ENCODE data around the gene GBP7.

The GBP7 gene

DNA sequence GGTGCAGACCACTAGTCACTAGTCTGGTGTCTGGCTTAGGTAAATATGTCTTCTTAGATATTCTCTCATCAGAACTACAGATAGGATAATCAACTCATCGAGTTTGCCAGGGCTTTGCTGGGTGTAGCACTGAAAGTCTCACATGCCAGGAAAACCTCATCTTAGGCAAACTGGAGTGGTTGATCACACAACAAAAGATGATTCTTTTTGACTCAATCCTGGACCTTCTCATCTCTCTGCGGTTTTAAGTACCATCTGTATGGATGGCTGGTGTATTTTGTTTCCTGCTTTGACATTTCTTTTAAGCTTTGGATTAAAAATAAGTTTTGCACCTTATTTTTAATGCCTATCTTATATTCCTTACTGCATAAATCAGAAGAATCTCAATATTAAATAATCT lies 61.1 kb downstream of the GBP7 start:
- Mint-ChIP-seq H3K36me3 (ENCODE audit: low read depth) (peaks cover 52% of the 10 kb centered on the region), H3K4me3 (no peak overlapping the region), H3K27ac (no peak overlapping the region), H3K9me3 (no peaks in the 10 kb centered on the region), H3K27me3 (no peaks in the 10 kb centered on the region), H3K4me1 (ENCODE audit: low read depth) (no peaks in the 10 kb centered on the region)
- intact Hi-C loops (cut with micrococcal nuclease): no loop called here

DNA sequence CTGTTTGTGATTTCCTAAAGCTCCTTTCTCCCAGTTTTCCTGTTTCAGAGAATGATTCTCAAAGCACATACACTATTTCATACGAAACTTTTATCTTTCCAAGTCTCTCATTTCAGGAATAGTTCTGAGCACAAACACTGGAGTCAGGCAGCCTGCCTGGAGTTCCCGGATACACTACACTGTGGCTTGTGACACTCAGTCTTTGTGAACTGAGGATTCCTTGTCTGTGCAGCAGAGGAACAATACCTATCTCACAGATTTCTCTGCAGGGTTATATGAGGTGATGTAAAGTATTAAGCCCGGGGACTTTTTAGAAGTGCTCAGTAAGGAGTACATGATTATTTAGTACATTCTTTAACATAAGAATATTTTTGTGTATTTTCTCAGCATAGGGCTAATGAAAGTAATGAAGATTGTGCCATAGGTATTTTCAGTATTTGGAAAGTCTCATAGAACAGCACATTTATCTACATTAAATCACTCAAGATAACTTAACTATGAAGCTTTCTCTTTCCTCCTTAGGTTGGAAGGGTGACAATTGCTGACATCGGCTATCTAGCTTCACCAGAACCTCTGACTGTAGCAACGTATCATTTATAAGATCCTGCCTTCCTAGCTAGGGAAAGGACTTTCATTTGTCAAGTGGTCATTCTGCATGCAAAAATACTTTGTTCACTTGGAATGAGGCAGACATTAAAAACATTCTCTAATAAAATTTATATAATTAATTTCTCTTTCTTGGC lies 62.8 kb downstream of the GBP7 start:
- Mint-ChIP-seq H3K27ac (no peak overlapping the region), H3K4me1 (ENCODE audit: low read depth) (no peaks in the 10 kb centered on the region), H3K9me3 (no peaks in the 10 kb centered on the region), H3K36me3 (ENCODE audit: low read depth) (peaks cover 68% of the 10 kb centered on the region), H3K27me3 (no peaks in the 10 kb centered on the region), H3K4me3 (no peak overlapping the region)
- intact Hi-C loops (cut with micrococcal nuclease): no loop called here

DNA sequence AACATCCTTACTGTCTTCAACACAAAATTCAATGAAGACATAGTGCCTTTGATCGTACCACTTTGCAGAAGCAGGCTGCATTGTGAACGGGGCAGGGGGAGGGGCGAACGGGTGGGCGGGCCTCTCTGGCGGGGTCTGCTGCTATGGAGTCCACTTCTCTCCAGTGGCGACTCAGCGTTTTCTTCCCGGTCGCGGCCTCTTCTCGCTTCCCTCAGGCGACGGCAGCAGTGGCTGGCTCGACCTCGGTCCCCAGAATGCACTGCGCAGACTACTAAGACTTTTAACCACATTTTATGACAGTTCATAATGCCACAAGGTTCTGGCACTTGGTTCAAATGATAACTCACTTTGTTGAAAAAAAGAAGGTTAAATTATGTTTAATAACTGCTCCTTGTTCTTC lies 71.1 kb downstream of the GBP7 start:
- H3K27me3 Mint-ChIP-seq: peaks cover 2% of the 10 kb centered on the region
- H3K27ac Mint-ChIP-seq: no peak overlapping the region
- H3K36me3 Mint-ChIP-seq (ENCODE audit: low read depth): peaks cover 55% of the 10 kb centered on the region
- intact Hi-C loops (cut with micrococcal nuclease): no loop called here
- no peaks in the 10 kb centered on the region for H3K9me3 Mint-ChIP-seq
- H3K4me1 Mint-ChIP-seq (ENCODE audit: low read depth): no peaks in the 10 kb centered on the region
- no peak overlapping the region for H3K4me3 Mint-ChIP-seq

DNA sequence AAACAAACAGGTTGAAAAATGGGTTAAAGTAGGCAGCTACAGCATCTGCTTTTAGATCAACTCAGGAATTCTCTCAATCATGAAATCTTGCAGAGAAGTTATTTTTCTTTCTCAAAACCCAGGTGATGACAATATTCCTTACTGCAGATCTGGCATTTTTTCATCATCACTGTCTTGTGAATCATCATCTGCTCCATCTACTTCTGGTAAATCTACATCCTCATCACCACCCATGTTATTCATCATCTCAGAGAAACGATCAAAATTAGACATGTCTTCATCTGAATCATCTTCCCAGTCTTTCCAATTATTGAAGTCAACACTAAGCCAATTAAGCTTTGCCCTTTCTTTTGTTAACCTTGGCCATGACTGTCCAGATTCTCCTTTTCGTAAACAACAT lies 71.7 kb downstream of the GBP7 start:
- peaks cover 3% of the 10 kb centered on the region for H3K4me1 Mint-ChIP-seq (ENCODE audit: low read depth)
- H3K27me3 Mint-ChIP-seq: peaks cover 2% of the 10 kb centered on the region
- H3K27ac Mint-ChIP-seq: no peak overlapping the region
- H3K9me3 Mint-ChIP-seq: no peaks in the 10 kb centered on the region
- no peak overlapping the region for H3K4me3 Mint-ChIP-seq
- H3K36me3 Mint-ChIP-seq (ENCODE audit: low read depth): peaks cover 50% of the 10 kb centered on the region
- intact Hi-C loops (cut with micrococcal nuclease): no loop called here

DNA sequence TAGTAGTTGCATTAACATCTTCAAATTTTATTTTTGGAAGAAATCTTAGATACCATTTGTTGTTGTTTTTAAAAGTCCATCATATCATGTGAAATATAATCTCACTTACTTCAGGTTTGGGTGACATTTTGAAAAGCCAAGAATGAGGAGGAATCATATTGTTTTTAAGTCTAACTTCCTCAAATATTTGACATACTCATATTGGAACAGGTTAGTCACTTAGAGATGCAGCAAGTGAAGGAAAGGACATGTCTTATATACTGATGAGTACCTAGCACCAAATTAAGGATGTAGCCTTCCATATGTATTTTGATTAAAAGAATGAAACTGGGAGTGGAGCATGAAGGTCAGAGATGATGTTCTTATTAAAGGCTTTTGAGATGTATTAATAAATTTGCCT lies 73.8 kb downstream of the GBP7 start:
- H3K9me3 Mint-ChIP-seq: peaks cover 12% of the 10 kb centered on the region
- H3K4me1 Mint-ChIP-seq (ENCODE audit: low read depth): peaks cover 6% of the 10 kb centered on the region
- peaks cover 28% of the 10 kb centered on the region for H3K36me3 Mint-ChIP-seq (ENCODE audit: low read depth)
- H3K27ac Mint-ChIP-seq: no peak overlapping the region
- H3K4me3 Mint-ChIP-seq: no peak overlapping the region
- intact Hi-C loops (cut with micrococcal nuclease): no loop called here
- H3K27me3 Mint-ChIP-seq: peaks cover 2% of the 10 kb centered on the region

DNA sequence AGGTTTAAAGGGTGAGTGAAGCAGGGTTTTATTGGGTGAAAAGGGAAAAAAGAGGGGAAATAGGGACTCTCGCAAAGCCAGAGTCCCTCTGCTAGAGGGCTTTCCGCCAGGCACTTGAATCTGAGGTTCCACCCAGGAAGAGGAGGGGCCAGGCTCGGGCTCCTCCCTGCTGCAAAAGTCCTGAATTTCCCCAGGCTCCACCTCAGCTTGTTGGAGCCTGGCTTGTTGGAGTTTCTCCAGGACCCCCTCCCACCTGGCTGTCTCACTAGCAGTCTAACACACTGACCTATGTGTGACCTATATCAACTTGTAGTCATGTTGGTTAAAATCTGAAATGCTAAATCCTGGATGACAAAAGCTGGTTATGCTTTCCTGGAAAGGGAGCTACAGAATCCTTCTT lies 75.4 kb downstream of the GBP7 start:
- H3K9me3 Mint-ChIP-seq: peaks cover 23% of the 10 kb centered on the region
- H3K27ac Mint-ChIP-seq: no peak overlapping the region

DNA sequence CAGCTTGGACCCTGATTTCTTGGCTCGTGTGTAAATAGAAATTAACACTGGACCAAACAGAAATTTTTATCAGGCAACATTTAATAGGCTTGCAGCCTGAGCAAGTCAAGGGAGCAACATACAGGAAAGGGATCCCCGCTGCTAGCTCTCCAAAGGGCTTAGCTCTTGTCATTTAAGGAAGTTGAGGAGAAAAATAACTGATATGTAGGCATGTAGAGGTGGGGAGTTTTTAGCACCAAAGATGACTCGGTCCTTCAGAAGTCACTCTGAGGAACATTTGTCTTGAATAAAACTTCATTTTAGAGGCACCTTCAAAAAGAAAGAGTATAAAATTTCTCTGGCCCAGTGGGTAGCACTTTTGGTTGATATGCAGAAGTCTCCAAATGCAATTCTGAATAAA lies 76.9 kb downstream of the GBP7 start:
- intact Hi-C loops (cut with micrococcal nuclease): no loop called here
- peaks cover 23% of the 10 kb centered on the region for H3K9me3 Mint-ChIP-seq
- no peak overlapping the region for H3K4me3 Mint-ChIP-seq

More for the DNA sequence above, 75.4 kb downstream of the GBP7 start:
- peaks cover 12% of the 10 kb centered on the region for H3K36me3 Mint-ChIP-seq (ENCODE audit: low read depth)
- intact Hi-C loops (cut with micrococcal nuclease): no loop called here
- peaks cover 6% of the 10 kb centered on the region for H3K4me1 Mint-ChIP-seq (ENCODE audit: low read depth)
- H3K4me3 Mint-ChIP-seq: no peak overlapping the region
- peaks cover 2% of the 10 kb centered on the region for H3K27me3 Mint-ChIP-seq

DNA sequence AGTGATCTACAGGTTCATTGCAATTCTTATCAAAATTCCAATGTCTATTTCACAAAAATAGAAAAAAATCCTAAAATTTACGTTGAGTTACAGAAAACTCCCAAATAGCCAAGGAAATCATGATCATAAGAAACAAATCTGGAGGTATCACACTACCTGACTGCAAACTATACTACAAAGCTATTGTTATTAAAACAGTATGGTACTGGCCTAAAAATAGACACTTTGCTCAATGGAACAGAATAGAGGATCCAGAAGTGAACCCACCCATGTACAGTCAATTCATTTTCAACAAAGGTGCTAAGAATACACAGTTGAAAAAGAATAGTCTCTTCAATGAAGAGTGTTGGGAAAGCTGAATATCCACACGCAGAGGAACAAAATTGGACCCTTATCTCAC lies 80.1 kb downstream of the GBP7 start:
- peaks cover 2% of the 10 kb centered on the region for H3K27me3 Mint-ChIP-seq
- no peak overlapping the region for H3K4me3 Mint-ChIP-seq
- intact Hi-C loops (cut with micrococcal nuclease): no loop called here
- H3K27ac Mint-ChIP-seq: no peak overlapping the region
- peaks cover 23% of the 10 kb centered on the region for H3K9me3 Mint-ChIP-seq
- H3K36me3 Mint-ChIP-seq (ENCODE audit: low read depth): no peaks in the 10 kb centered on the region
- peaks cover 6% of the 10 kb centered on the region for H3K4me1 Mint-ChIP-seq (ENCODE audit: low read depth)

More for the DNA sequence above, 76.9 kb downstream of the GBP7 start:
- no peaks in the 10 kb centered on the region for H3K36me3 Mint-ChIP-seq (ENCODE audit: low read depth)
- H3K27me3 Mint-ChIP-seq: peaks cover 2% of the 10 kb centered on the region
- H3K4me1 Mint-ChIP-seq (ENCODE audit: low read depth): peaks cover 6% of the 10 kb centered on the region
- H3K27ac Mint-ChIP-seq: no peak overlapping the region

DNA sequence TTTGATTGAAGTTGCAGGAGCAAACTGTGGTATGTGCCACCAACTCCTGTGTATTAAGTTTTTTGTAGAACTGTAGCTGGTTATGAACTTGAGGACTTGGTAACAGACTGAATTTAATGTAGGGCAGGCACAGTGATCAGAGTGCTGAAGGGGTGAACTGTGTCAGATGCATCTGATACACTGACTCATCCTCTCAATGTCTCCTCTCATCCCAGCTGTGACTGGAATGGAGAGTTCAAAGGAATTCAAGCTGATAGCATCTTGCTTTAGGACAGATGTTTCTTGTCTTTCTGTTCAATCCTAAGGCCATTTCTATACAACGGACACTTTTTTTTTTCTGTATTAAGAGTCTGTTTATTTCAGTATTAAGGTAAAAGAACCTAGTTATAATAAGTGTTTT lies 85.8 kb downstream of the GBP7 start:
- Mint-ChIP-seq H3K27ac (no peak overlapping the region), H3K27me3 (no peaks in the 10 kb centered on the region), H3K4me1 (ENCODE audit: low read depth) (peaks cover 5% of the 10 kb centered on the region), H3K4me3 (no peak overlapping the region), H3K9me3 (no peaks in the 10 kb centered on the region), H3K36me3 (ENCODE audit: low read depth) (no peaks in the 10 kb centered on the region)
- intact Hi-C loops (cut with micrococcal nuclease): loop anchor here (5.0 kb wide), 1 partner anchor 93 kb away; no protein-coding TSS in a partner anchor

DNA sequence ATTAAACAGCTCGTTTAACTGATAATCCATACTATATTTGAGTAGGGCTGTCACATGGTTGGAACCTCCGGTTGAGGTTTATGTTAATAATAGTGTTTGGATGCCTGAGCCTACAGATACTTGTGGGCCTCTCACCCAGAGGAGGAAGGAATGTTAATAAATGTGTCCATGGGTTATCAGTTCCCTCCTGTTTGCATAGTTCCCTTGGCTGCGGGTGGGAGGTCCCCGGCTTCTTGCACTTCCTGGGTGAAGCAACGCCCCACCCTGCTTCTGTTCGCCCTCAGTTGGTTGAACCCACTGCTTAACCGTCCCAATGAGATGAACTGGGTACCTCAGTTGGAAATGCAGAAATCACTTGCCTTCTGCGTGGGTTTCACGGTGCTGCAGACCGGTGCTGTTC lies 87.2 kb downstream of the GBP7 start:
- intact Hi-C loops (cut with micrococcal nuclease): loop anchor here (5.0 kb wide), 1 partner anchor 91 kb away; no protein-coding TSS in a partner anchor
- no peaks in the 10 kb centered on the region for H3K27me3 Mint-ChIP-seq

DNA sequence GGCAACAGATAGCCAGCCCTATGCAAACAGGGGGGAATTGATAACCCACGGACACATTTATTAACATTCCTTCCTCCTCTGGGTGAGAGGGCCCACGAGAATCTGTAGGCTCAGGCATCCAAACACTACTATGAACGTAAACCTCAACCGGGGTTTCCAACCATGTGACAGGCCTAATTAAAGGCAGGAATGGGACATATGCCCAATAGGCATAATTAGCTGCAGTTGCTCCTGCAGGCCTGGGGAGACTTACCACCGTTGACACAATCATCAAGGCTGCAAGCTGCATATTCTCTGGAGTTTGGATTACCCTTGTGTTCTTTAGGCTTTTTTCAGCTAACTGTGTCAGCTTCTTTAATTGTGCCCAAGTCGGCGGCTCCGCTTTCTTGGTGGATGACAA lies 88.6 kb downstream of the GBP7 start:
- H3K9me3 Mint-ChIP-seq: no peaks in the 10 kb centered on the region
- H3K27me3 Mint-ChIP-seq: no peaks in the 10 kb centered on the region
- no peak overlapping the region for H3K4me3 Mint-ChIP-seq
- no peaks in the 10 kb centered on the region for H3K36me3 Mint-ChIP-seq (ENCODE audit: low read depth)
- intact Hi-C loops (cut with micrococcal nuclease): loop anchor here (2.0 to 5.0 kb wide), 2 partner anchors 90 to 368 kb away; no protein-coding TSS in a partner anchor
- H3K4me1 Mint-ChIP-seq (ENCODE audit: low read depth): peaks cover 11% of the 10 kb centered on the region
- no peak overlapping the region for H3K27ac Mint-ChIP-seq

More for the DNA sequence above, 87.2 kb downstream of the GBP7 start:
- peaks cover 11% of the 10 kb centered on the region for H3K4me1 Mint-ChIP-seq (ENCODE audit: low read depth)
- H3K4me3 Mint-ChIP-seq: no peak overlapping the region
- no peak overlapping the region for H3K27ac Mint-ChIP-seq
- H3K9me3 Mint-ChIP-seq: no peaks in the 10 kb centered on the region
- H3K36me3 Mint-ChIP-seq (ENCODE audit: low read depth): no peaks in the 10 kb centered on the region

DNA sequence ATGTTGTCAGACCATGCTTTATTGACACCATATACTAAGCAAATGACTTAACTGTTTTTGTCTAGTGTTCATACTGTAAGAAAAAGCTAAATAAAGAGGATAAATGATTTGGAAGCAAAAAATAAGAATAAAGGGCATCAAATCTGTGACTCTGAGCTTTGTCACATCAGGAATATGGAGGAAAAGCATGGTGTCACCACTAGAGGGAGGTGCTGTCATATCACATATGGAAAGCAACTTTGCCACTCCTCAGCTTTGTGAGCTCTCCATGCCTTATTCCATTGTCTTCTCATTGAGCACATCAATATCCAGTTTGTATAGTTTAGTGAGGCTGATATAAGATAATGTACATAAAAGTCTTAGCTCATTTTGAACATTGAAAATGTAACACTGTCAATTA lies 90.0 kb downstream of the GBP7 start:
- Mint-ChIP-seq H3K36me3 (ENCODE audit: low read depth) (no peaks in the 10 kb centered on the region), H3K4me1 (ENCODE audit: low read depth) (peaks cover 18% of the 10 kb centered on the region), H3K27me3 (no peaks in the 10 kb centered on the region), H3K4me3 (no peak overlapping the region), H3K9me3 (no peaks in the 10 kb centered on the region), H3K27ac (no peak overlapping the region)
- intact Hi-C loops (cut with micrococcal nuclease): loop anchor here (1.0 to 5.0 kb wide), 3 partner anchors 88 to 369 kb away; no protein-coding TSS in a partner anchor

All from dendritic cell treated with granulocyte-macrophage colony-stimulating factor and Interleukin-4, amounts not matched to agents 40 ng/mL and 50 ng/mL, for 4 days (primary cell).